CD4-positive, alpha-beta memory T cell (primary cell): ENCODE results near the gene MDGA2. TPM values are rescaled to one million over a fixed set of nuclear protein-coding genes. Genes with fewer than 3 reads are reported as not detected.

Source experiments
- CTCF ChIA-PET: fragments of 350-600 bp; sonication (Branson Sonifier 250); formaldehyde crosslinking; loops from one replicate; lab custom pipeline; 2021; ENCODE audit warnings: inconsistent platforms; ENCODE audit not compliant: partially characterized antibody; lab: Charles Lee
- POLR2A ChIA-PET: fragments of 350-600 bp; sonication (Branson Sonifier 250); formaldehyde crosslinking; loops from one replicate; lab custom pipeline; 2021; ENCODE audit not compliant: partially characterized antibody; lab: Charles Lee
- DNase-seq, 5 donors: peaks; one replicate each; pipeline versions ENCODE4 v3.0.0 to v3.0.0-alpha.2; 2020 to 2022; ENCODE audit warnings: mixed read lengths in 1 of 5
- H3K27ac ChIP-seq: one replicate; pipeline ENCODE4 v1.7.0; 2013; ENCODE audit warnings: low read depth, low read length
- H3K27me3 ChIP-seq: 2 replicates; pipeline ENCODE4 v1.7.0; 2013; ENCODE audit warnings: mild to moderate bottlenecking, low read length, moderate library complexity; ENCODE audit not compliant: insufficient read depth
- H3K36me3 ChIP-seq: 2 replicates; pipeline ENCODE4 v1.7.0; 2013; ENCODE audit warnings: mild to moderate bottlenecking, low read length, moderate library complexity; ENCODE audit not compliant: insufficient read depth
- H3K4me1 ChIP-seq: 2 replicates; pipeline ENCODE4 v1.7.0; 2013; ENCODE audit warnings: mild to moderate bottlenecking, low read length, moderate library complexity; ENCODE audit not compliant: insufficient read depth
- H3K4me3 ChIP-seq, 2 donors: one replicate each; pipeline ENCODE4 v1.7.0; 2013; ENCODE audit warnings: low read length in 2 of 2, mild to moderate bottlenecking in 1 of 2
- H3K9me3 ChIP-seq, 2 donors: one replicate each; pipeline ENCODE4 v1.7.0; 2013; ENCODE audit warnings: low read length in 2 of 2, control low read depth in 1 of 2; ENCODE audit not compliant: control insufficient read depth in 1 of 2
- H3K27ac Mint-ChIP-seq, 7 donors: one replicate each; pipeline ENCODE4 v1.8.0; 2020 to 2021; ENCODE audit warnings: mixed read lengths in 7 of 7, mild to moderate bottlenecking in 6 of 7, inconsistent platforms in 3 of 7, moderate library complexity in 3 of 7
- H3K27me3 Mint-ChIP-seq, 2 donors: one replicate each; pipeline ENCODE4 v1.8.0; 2020 to 2021; ENCODE audit warnings: mixed read lengths in 2 of 2
- H3K36me3 Mint-ChIP-seq, 2 donors: one replicate each; pipeline ENCODE4 v1.8.0; 2020 to 2021; ENCODE audit warnings: mixed read lengths in 2 of 2, inconsistent platforms in 1 of 2, mild to moderate bottlenecking in 1 of 2
- H3K4me1 Mint-ChIP-seq, 4 donors: one replicate each; pipeline ENCODE4 v1.8.0; 2020 to 2021; ENCODE audit warnings: mixed read lengths in 4 of 4, mild to moderate bottlenecking in 1 of 4
- H3K4me3 Mint-ChIP-seq, 8 donors: one replicate each; pipeline ENCODE4 v1.8.0; 2020 to 2021; ENCODE audit warnings: mixed read lengths in 8 of 8, mild to moderate bottlenecking in 7 of 8, moderate library complexity in 6 of 8, inconsistent platforms in 3 of 8
- H3K9me3 Mint-ChIP-seq, 8 donors: one replicate each; pipeline ENCODE4 v1.8.0; 2020 to 2021; ENCODE audit warnings: mixed read lengths in 8 of 8, mild to moderate bottlenecking in 5 of 8, inconsistent platforms in 3 of 8, moderate library complexity in 1 of 8
- intact Hi-C: fragments of 100-400 bp; cut with micrococcal nuclease; formaldehyde crosslinking; loops from one replicate; pipeline ENCODE4 v1.15.1; 2023
- polyA plus RNA-seq, 2 donors: library from polyadenylated mRNA; unstranded; fragments of 300-500 nt; fragmentation: Illumina TruSeq; gene quantifications; one replicate each; pipeline ENCODE4 v1.2.3, GENCODE V29; 2021
- total RNA-seq, 2 experiments: library from RNA; stranded (reverse); gene quantifications; one replicate each; pipeline ENCODE4 v1.2.3, GENCODE V29; 2021

The MDGA2 gene
- total and polyA plus RNA-seq, 4 experiments from 2014 or later, result not detected

- Mint-ChIP-seq H3K4me1 (no peaks in the 10 kb centered on the region), H3K4me3 (no peak overlapping the region), H3K9me3 (peaks cover 0 to 9% (median 3%) of the 10 kb centered on the region in 8 donors), H3K27me3 (no peaks in the 10 kb centered on the region), H3K36me3 (no peaks in the 10 kb centered on the region), H3K27ac (no peak overlapping the region)
- Histone ChIP-seq H3K27me3 (no peaks in the 10 kb centered on the region), H3K9me3 (no peaks in the 10 kb centered on the region), H3K36me3 (no peaks in the 10 kb centered on the region), H3K4me1 (no peaks in the 10 kb centered on the region), H3K4me3 (no peak overlapping the region), H3K27ac (no peak overlapping the region)
- ChIA-PET CTCF (no interaction called here), POLR2A (no interaction called here)
- DNase-seq, result no peak
- intact Hi-C loops, result no loop called here
These were observed 56.0 kb downstream of the MDGA2 start for GRCh38 chr14:47619392-47619791.

DNA sequence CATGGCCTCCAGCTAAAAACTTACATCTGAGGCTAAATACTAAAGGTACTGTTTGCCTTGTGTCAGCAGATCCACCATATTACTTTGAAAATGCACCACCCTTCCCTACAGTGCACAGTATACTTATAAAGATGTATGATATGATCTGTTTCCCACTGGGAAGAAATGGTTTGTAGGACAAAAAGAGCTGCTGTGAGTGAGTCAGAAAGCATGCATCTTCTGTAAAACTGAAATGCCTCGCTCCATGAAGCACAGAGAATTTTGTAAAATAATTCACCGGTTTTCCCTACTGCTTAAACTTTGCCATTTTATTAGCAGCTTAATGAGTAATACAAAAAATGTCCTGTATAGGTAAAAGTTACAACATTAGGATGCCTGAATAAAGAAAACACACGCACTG lies 68.8 kb downstream of the MDGA2 start:
- Histone ChIP-seq H3K36me3 (no peaks in the 10 kb centered on the region), H3K27ac (no peak overlapping the region), H3K27me3 (no peaks in the 10 kb centered on the region), H3K9me3 (no peaks in the 10 kb centered on the region), H3K4me1 (no peaks in the 10 kb centered on the region), H3K4me3 (no peak overlapping the region)
- DNase-seq, result no peak
- Mint-ChIP-seq H3K27ac (no peak overlapping the region), H3K27me3 (no peaks in the 10 kb centered on the region), H3K4me3 (no peak overlapping the region), H3K4me1 (no peaks in the 10 kb centered on the region), H3K9me3 (peaks cover 4 to 16% (median 10%) of the 10 kb centered on the region in 8 donors), H3K36me3 (no peaks in the 10 kb centered on the region)
- intact Hi-C loops, result no loop called here
- ChIA-PET POLR2A (no interaction called here), CTCF (no interaction called here)

DNA sequence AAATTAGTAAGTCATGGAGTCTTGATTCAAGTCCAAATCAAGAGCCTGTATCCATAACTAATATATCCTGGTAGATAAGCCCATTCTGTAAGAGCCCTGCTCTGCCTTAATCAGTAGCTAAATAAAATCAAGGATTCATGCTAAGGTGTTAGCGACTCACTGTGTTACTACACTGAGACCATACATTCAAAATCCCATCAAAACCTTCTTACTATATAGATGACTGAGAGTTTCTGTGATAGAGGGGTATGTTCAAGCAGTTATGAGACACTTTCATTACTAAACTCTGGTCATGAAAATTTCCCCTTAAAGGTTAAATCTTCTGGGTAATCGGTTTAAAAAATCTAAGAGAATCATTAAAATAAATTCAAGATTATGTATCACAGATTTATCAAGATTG lies 78.5 kb downstream of the MDGA2 start:
- ChIA-PET CTCF (no interaction called here), POLR2A (no interaction called here)
- no peaks in the 10 kb centered on the region for H3K4me1 Mint-ChIP-seq

GRCh38 chr14:47596232-47596631 lies 79.2 kb downstream of the MDGA2 start:
- CTCF ChIA-PET, result no interaction called here
- no peak overlapping the region for H3K4me3 Mint-ChIP-seq
- no peaks in the 10 kb centered on the region for H3K36me3 Mint-ChIP-seq
- Histone ChIP-seq H3K9me3 (no peaks in the 10 kb centered on the region), H3K27ac (no peak overlapping the region), H3K27me3 (no peaks in the 10 kb centered on the region), H3K4me1 (no peaks in the 10 kb centered on the region), H3K36me3 (no peaks in the 10 kb centered on the region), H3K4me3 (no peak overlapping the region)
- H3K4me1 Mint-ChIP-seq, result no peaks in the 10 kb centered on the region
- peaks cover 0 to 21% (median 10%) of the 10 kb centered on the region in 8 donors for H3K9me3 Mint-ChIP-seq
- H3K27me3 Mint-ChIP-seq, result no peaks in the 10 kb centered on the region
- POLR2A ChIA-PET, result no interaction called here
- H3K27ac Mint-ChIP-seq, result no peak overlapping the region
- no peak for DNase-seq
- intact Hi-C loops, result no loop called here

More for the DNA sequence above, 78.5 kb downstream of the MDGA2 start:
- Mint-ChIP-seq H3K36me3 (no peaks in the 10 kb centered on the region), H3K4me3 (no peak overlapping the region), H3K9me3 (peaks cover 0 to 17% (median 6%) of the 10 kb centered on the region in 8 donors), H3K27me3 (no peaks in the 10 kb centered on the region), H3K27ac (no peak overlapping the region)
- no peak for DNase-seq
- H3K27ac ChIP-seq, result no peak overlapping the region
- no peaks in the 10 kb centered on the region for H3K27me3 ChIP-seq
- intact Hi-C loops, result no loop called here
- no peak overlapping the region for H3K4me3 ChIP-seq
- no peaks in the 10 kb centered on the region for H3K9me3 ChIP-seq
- H3K36me3 ChIP-seq, result no peaks in the 10 kb centered on the region
- H3K4me1 ChIP-seq, result no peaks in the 10 kb centered on the region

- no peak overlapping the region for H3K4me3 Mint-ChIP-seq
- no peaks in the 10 kb centered on the region for H3K9me3 ChIP-seq
- no peaks in the 10 kb centered on the region for H3K4me1 ChIP-seq
- H3K36me3 Mint-ChIP-seq, result no peaks in the 10 kb centered on the region
- intact Hi-C loops, result no loop called here
- H3K4me1 Mint-ChIP-seq, result no peaks in the 10 kb centered on the region
- DNase-seq, result no peak
- no peak overlapping the region for H3K27ac Mint-ChIP-seq
- H3K27ac ChIP-seq, result no peak overlapping the region
- H3K27me3 ChIP-seq, result no peaks in the 10 kb centered on the region
- POLR2A ChIA-PET, result no interaction called here
- CTCF ChIA-PET, result no interaction called here
- no peak overlapping the region for H3K4me3 ChIP-seq
- no peaks in the 10 kb centered on the region for H3K36me3 ChIP-seq
- H3K27me3 Mint-ChIP-seq, result no peaks in the 10 kb centered on the region
- H3K9me3 Mint-ChIP-seq, result peaks cover 0 to 17% (median 10%) of the 10 kb centered on the region in 8 donors
These were observed 79.9 kb downstream of the MDGA2 start for GRCh38 chr14:47595552-47595951.

DNA sequence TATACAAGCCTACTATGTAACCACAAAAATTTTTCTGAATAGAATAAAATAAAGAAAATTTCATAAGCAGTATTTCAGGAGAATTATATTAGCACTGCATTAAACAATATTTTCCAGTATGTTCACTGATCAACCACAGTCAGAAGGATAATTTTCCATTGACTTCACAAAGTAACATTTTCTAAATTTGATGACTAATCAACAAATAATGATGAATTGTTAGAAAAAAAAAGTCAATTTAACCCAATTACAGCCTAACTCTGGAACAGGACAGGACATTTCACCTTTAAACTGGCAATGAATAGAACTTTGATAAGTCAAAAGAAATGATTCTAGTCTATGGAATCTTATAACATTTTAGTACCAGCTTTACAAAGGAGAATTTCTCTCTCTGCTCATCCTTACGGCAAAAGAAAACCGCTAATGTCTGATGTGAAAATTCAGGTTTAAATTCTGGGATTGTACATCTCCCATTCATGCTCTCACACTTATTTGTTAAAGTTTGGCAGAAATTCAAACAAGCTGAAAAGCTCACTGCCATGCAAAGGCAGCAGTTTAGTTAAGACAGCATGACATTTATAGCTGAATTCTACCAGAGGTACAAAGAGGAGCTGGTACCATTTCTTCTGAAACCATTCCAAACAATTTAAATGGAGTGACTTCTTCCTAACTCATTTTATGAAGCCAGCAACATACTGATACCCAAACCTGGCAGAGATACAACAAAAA lies 84.5 kb downstream of the MDGA2 start:
- H3K36me3 Mint-ChIP-seq, result no peaks in the 10 kb centered on the region
- no peak overlapping the region for H3K4me3 Mint-ChIP-seq
- no peaks in the 10 kb centered on the region for H3K27me3 ChIP-seq
- H3K27me3 Mint-ChIP-seq, result no peaks in the 10 kb centered on the region
- intact Hi-C loops, result no loop called here
- POLR2A ChIA-PET, result no interaction called here
- CTCF ChIA-PET, result no interaction called here
- peaks cover 0 to 32% (median 10%) of the 10 kb centered on the region in 8 donors for H3K9me3 Mint-ChIP-seq
- no peak overlapping the region for H3K27ac ChIP-seq
- no peaks in the 10 kb centered on the region for H3K36me3 ChIP-seq
- H3K27ac Mint-ChIP-seq, result no peak overlapping the region
- H3K4me1 Mint-ChIP-seq, result no peaks in the 10 kb centered on the region
- DNase-seq, result no peak
- H3K9me3 ChIP-seq, result no peaks in the 10 kb centered on the region
- H3K4me3 ChIP-seq, result no peak overlapping the region
- no peaks in the 10 kb centered on the region for H3K4me1 ChIP-seq

- H3K4me3 Mint-ChIP-seq, result no peak overlapping the region
- no peaks in the 10 kb centered on the region for H3K27me3 Mint-ChIP-seq
- POLR2A ChIA-PET, result no interaction called here
- DNase-seq, result no peak
- Histone ChIP-seq H3K4me3 (no peak overlapping the region), H3K4me1 (no peaks in the 10 kb centered on the region), H3K27ac (no peak overlapping the region), H3K36me3 (no peaks in the 10 kb centered on the region), H3K27me3 (no peaks in the 10 kb centered on the region), H3K9me3 (no peaks in the 10 kb centered on the region)
- H3K4me1 Mint-ChIP-seq, result no peaks in the 10 kb centered on the region
- intact Hi-C loops, result no loop called here
- H3K36me3 Mint-ChIP-seq, result no peaks in the 10 kb centered on the region
- H3K9me3 Mint-ChIP-seq, result peaks cover 0 to 14% (median 2%) of the 10 kb centered on the region in 8 donors
- no peak overlapping the region for H3K27ac Mint-ChIP-seq
- CTCF ChIA-PET, result no interaction called here
These were observed 90.0 kb downstream of the MDGA2 start for GRCh38 chr14:47585447-47585846.
